GM10266 (cell line): ENCODE results near the gene CHD9NB.
"Not testable (repeated sequence)": the region's sequence is repeated elsewhere in the genome, so short reads cannot be mapped to it uniquely, and the experiment has no call there.

Experiments
- DNase-seq: peaks from one replicate; pipeline ENCODE4 v3.0.0; 2012; ENCODE audit errors: extremely low spot score
- CTCF ChIP-seq: IDR thresholded peaks from 2 replicates; pipeline ENCODE4 v1.5.1; 2012; ENCODE audit warnings: mild to moderate bottlenecking, low read depth; ENCODE audit not compliant: control insufficient read depth, insufficient read depth; ENCODE audit errors: missing control alignments

CHD9NB gene

GRCh38 chr16:53043986-53044601 is 8.6 kb downstream of the CHD9NB start:
- TF ChIP-seq CTCF: no peak
- DNase-seq: no peak

- no peak for TF ChIP-seq CTCF
- no peak for DNase-seq
Measured at GRCh38 chr16:53043428-53043831, 9.3 kb downstream of the CHD9NB start.

- no peak for TF ChIP-seq CTCF
- no peak for DNase-seq
Measured at GRCh38 chr16:53042235-53042701, 10.4 kb downstream of the CHD9NB start.

- no peak for DNase-seq
- TF ChIP-seq CTCF: no peak
Measured at GRCh38 chr16:53041320-53042051, 11.2 kb downstream of the CHD9NB start.

- no peak for TF ChIP-seq CTCF
- no peak for DNase-seq
Measured at GRCh38 chr16:53040788-53041187, 11.9 kb downstream of the CHD9NB start.

- not testable (repeated sequence) for DNase-seq
Measured at GRCh38 chr16:53036711-53037110, 16.0 kb downstream of the CHD9NB start.

GRCh38 chr16:53036066-53036465 is 16.6 kb downstream of the CHD9NB start:
- no peak for DNase-seq
- TF ChIP-seq CTCF: no peak
